T-helper 1 cell treated with Interleukin-12 subunit alpha and Interleukin-12 subunit beta and Interleukin-4 antibody, amounts not matched to agents 30 ng/mL and 1 ng/mL, for 36 hours (primary cell): ENCODE measurements around the gene TUBGCP6. TPM values are rescaled to one million over a fixed set of nuclear protein-coding genes. Genes with fewer than 3 reads are reported as not detected.

Experiments used
- intact Hi-C: fragments of 100-400 bp; cut with micrococcal nuclease; formaldehyde crosslinking; loops from one replicate; pipeline ENCODE4 v1.15.1; 2024
- total RNA-seq: library from RNA; stranded (reverse); gene quantifications from 2 replicates; pipeline ENCODE4 v1.2.3, GENCODE V29; 2022

The TUBGCP6 gene
- total RNA-seq, 1 donor from 2014 or later = 68.8 TPM

DNA sequence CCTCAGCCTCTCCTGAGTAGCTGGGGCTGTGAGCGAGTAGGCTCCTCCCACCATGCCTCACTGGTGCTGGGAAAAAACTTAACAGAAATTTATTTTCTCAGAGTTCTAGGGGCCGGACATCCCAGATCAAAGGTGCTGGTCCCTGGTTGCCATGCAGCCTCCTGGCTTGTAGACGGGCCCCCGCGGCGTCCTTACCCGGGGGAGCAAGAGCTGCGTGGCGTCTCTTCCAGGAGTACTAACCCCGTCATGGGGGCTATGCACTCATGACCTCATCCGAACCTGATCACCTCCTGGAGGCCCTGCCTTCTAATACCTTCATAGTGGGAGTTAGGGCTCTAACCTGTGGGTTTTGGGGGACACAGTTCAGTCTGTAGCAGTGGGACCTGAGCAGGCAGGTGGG, 56.5 kb downstream of the TUBGCP6 start:
- intact Hi-C loops = loop anchor here (5.0 kb wide), 1 partner anchor 351 kb away; no protein-coding TSS in a partner anchor

DNA sequence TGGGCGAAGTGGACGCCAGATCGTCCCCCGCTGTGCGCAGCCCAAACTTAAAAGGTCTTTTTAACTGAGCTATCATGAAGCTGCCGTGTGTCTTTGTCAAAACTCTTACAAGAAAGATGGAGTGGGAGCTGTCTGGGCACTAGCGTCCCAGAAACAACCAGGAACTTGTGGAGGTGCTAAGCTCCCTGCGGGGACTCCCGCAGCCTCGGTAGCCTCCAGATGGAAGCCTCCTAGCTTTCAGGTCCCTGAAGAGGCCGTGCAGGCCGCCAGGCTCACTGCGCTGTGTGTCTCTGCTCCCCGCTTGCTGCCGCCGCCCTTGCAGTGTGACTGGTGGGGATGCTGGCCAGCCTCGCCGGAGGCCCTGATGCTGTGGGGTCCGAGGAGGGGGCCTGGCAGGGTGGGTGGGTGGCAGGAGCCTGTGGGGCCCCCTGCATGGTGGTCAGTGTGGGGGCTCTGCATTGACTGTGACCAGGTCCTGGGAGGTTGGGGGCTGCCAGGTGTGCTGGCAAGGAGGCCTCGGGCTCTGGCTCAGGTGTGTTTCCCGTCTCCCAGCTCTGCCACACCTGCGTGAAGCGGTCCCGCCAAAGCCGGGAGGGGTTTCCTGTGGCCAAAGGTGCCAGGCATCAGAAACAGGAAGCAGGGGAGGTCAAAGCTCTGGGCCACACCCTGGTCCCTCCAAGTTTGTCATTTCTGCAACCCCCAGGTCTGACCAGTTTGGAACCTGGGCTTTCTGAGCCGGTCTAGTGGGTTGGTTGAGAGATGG, 57.9 kb downstream of the TUBGCP6 start:
- intact Hi-C loops = loop anchor here (5.0 kb wide), 1 partner anchor 350 kb away; no protein-coding TSS in a partner anchor

DNA sequence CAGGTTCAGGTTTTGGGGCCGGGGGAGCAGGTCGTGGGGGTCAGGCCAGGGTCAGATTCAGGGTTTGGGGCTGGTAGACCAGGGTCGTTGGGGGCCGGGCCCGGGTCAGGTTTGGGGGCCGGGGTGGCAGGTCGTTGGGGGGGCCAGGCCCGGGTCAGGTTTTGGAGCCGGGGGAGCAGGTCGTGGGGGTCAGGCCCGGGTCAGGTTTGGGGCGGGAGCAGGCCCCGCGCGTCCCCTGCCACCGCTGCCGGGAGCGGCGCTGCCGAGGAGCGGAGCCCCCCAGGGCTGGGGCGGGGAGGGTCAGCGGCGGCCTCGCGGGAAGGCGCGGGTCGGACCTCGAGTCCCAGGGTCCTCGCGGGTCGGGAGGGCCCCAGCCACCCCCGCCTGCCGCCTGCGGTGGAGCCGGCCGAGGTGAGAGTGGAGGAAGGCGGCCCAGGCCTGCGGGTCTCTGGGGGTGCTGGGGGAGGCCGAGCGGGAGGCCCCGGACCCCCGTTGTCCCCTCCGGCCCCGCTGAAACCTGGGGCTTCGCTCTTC, 58.6 kb downstream of the TUBGCP6 start:
- intact Hi-C loops = loop anchor here (5.0 kb wide), 1 partner anchor 349 kb away; no protein-coding TSS in a partner anchor

DNA sequence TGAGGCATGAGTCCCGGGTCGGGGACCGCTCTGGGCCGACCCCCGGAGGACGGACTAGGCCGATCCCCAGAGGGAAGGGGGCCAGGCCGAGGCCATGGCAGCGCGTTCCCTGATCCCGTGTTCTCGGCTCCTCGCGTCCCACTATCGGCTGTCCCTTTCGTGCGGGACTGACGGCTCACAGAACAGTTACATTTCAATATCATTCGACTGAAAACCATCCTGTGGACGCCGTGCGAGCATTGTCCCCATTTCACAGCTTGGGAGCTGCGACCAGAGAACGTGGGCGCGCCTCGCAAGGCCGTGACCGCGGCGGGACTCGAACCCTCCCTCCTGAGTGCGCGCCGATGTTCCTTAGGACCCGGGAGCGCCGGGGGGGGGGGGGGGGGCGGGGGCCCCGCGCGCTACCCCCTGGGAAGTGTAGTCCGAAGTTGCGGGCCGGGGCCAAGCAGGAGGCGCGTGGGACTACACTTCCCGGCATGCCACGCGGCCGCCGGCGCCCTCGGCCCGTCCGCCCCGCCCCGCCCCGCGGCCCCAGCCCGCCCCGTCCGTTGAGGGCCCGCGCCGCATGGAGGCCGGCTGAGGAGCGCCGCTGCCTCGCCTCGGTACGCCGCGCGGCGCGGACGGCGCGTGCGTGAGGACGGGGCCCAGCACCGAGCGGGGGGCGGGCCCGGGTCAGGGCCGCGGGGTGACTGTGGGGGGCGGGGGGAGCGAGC, 59.3 kb downstream of the TUBGCP6 start, which contains the start of gene TRABD:
Gene TRABD, plus strand, starts transcription at position 539 of the 713 bp plus-strand sequence. CDS start 7,148 bp downstream, outside the sequence.
- intact Hi-C loops = loop anchor here (2.0 to 5.0 kb wide), 3 partner anchors 15 to 348 kb away; partner anchors contain the start of gene SELENOO

DNA sequence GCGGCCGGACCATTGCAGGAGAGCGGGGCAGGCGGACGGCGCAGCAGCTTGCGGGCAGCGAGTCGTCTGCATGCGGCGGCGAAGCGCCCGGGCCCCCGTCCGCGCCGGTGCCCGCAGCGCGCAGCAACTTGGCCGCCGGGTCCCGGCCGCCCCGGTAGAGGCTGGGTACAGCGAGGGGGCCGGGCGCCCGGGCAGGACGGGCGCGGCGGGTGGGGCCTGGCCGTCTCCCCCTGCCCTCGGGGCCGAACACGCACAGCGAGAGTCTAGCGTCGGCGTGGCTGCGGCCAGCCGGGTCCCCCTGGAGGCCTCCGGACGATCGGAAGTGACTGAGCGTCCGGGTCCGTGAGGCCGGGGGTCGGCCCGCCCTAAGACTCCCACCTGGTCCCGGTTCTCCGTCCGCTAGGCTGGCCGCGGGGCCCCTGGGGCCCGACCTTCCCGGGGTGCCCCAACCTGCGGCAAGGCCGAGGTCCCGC, 59.9 kb downstream of the TUBGCP6 start:
- intact Hi-C loops = loop anchor here (2.0 to 5.0 kb wide), 3 partner anchors 16 to 348 kb away; partner anchors contain the start of gene SELENOO

DNA sequence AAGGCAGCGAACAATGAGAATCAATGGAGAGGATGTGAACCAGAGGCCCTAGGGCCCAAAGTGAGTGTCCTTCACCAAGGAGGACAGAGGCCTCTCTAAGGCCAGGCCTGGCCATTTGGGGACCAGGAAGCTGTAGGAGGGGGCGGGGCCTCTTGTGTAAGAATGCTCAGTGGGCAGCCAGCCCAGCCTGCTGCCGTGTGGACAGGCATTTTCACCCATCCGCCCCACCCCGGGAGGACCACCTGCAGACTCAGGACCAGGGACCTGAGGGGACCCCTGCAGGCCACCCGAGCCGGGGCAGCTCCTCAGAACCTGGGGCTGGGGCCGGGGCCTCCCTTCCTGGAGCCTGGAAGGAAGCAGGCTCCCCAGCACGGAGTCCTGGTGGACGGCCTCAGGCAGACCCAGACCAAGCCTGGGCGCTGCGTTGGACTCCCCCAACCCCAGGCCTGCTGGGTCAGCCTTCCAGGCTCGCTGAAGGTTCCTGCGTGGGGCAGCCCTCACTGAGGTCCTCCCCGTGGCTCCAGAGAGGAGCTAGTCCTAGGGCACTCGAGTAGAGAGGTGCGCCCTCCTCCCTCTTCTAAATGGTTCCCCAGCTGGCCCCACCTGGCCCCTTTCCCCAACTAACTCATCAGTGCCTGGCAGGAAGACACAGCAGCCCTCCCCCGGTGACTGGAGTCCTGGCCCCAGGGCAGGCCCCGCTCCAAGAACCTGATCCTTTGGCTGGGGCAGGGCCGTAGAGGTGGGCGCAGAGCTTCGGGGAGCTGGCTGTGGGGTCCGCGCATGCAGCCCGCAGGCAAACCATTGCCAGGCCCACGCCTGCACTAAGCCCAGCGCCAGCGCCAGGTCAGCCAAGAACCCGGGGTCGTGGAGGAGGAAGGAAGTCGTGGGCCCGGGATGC, 60.6 kb downstream of the TUBGCP6 start:
- intact Hi-C loops = loop anchor here (2.0 kb wide), 2 partner anchors 17 to 77 kb away; partner anchors contain the start of gene SELENOO

DNA sequence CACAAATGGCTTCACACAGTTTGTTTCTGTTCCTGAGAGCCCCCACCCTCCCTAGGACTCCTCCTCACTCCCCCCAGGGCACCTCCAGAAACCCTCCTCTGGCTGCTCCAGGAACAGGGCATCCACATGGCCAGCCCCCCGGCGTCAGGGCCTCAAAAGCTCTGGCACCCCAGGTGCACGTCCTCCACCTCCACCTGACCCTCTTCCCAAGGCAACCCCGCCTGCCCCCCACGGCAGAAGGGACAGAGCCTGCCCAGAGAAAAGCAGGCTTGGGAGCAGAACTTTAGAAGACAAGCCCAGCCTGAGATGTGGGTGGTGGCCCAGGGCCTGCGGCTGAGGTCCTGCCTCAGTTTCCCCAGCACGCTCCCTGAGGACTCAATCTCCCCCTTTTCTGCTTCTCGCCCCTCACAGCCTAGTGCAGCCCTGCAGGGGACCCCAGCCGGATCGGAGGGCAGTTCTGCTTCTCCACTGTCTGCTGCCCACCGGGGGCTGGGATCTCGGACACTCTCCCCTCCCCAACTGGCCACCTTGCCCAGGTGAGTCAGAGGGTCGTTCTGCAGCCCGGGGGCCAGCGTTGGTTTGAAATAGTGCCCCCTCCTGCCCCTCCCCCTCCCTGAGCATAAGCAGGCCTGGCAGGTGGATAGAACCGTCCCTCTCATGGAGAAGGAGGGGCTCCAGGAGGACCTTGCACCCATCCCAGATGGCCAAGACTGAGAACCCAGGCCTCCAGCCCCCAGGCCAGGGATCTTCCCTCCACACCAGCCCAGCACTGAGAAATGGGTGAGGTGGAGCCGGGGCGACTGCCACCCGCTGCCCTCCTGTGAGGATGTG, 61.5 kb downstream of the TUBGCP6 start:
- intact Hi-C loops = no loop called here

DNA sequence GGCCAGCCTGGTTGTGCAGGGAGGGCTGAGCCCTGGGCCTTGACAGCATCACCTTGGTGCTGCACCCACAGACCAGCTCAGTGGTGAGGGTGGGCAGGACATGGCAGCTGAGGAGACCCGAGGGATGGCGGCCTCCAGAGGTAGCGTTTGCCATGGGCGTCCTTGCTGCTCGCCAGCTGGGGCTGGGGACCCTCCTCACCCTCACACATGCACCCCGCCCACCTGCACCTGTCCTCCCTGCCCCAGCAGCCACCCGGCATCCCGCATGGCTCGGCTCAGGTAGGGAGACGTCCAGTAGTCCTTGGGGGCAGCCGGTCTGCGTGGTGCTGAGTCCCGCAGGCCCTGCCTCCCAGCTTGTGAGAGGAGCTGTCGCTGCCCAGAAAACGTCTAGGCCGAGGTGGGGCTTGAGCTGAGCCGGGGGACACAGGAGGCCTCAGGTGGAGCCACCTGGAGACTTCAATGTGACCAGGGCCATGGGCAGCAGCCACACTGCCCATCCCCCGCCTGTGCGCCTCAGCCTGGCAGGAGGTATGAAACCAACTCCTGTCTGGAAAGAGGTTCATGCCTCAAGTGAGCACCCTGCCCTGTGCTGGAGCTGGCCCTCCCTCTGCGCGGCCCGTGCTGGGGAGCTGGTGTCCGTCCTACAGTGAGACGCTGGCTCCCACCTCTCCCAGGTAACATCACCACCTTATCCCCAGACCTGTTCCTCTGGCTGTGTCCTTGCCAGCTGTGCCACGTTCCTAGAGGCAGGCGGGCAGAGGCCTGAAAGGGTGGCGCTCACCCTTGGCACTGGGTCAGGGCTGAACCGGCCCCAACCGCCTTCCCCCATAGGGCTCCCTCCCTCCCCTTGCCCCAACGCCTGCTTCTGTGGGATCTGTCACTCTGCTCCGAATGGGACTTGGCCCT, 62.4 kb downstream of the TUBGCP6 start:
- intact Hi-C loops = no loop called here

DNA sequence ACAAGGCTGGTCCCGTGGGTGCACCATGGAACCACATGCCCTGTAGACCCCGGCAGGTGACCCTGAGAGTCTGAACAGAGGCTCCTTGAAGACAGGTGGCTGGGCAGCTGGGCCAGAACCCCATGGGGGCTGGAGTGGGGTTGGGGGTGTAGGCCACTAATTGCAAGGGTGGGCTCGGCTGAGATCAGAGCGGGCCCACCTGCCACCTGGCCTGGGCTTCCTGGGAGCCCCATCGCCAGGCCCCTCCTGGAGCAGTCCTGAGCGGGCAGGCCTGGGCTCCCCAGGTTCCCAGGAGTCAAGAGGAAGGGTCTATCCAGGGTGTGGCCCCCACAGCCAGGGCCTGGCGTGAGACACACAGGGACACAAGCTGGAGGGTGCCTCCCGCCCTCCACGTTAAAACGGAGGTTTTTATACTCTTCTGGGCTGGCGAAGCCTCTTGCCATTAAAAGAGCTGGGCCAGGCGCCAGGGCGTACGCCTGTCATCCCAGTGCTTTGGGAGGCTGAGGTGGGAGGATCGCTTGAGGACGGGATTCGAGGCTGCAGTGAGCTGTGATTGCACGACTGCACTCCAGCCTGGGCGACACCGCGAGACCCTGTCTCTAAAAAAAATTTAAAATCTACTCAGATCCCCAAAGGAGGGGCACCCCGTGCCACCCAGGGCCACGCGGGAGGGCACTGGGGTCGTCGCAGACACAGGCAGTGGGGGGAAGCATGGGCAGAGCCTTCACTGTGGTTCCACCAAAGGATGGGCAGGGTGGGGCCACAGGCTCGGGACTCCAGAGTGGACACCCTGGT, 63.9 kb downstream of the TUBGCP6 start:
- intact Hi-C loops = no loop called here

DNA sequence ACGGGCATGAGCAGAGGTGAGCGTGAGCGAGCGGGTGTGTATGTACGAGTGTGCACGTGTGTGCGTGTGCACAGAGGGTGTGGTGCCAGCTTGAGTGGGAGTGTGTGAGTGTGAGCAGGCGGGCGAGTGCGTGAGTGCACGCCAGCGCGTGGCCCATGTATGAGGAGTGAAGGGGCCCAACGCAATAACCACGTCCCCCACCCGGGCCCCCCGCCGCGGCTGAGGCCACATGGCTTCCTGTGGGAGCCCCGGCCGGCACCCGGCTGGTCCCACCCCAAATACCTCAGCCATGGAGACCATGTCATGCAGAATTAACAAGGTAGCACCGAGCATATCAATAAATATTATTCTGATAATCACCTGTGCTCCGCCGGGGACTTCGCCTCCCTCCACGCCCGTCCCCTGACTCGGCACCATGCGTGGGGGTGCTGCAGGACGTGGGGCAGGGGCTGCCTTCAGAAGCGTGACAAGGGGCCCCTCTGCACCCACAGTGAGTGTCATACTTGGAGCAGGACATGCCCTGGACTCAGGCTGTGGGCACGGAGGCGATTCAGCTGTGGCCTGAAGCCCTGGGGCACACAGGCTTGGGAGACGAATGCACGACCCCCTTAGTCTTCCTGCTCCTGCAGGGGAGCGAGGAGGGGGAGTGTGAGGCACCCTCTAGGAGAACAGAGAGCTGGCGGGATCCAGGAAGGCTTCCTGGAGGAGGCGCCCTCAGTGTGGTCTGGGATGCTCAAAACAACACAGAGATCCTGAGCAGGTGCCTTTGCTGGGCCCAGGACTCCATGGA, 64.7 kb downstream of the TUBGCP6 start:
- intact Hi-C loops = no loop called here

DNA sequence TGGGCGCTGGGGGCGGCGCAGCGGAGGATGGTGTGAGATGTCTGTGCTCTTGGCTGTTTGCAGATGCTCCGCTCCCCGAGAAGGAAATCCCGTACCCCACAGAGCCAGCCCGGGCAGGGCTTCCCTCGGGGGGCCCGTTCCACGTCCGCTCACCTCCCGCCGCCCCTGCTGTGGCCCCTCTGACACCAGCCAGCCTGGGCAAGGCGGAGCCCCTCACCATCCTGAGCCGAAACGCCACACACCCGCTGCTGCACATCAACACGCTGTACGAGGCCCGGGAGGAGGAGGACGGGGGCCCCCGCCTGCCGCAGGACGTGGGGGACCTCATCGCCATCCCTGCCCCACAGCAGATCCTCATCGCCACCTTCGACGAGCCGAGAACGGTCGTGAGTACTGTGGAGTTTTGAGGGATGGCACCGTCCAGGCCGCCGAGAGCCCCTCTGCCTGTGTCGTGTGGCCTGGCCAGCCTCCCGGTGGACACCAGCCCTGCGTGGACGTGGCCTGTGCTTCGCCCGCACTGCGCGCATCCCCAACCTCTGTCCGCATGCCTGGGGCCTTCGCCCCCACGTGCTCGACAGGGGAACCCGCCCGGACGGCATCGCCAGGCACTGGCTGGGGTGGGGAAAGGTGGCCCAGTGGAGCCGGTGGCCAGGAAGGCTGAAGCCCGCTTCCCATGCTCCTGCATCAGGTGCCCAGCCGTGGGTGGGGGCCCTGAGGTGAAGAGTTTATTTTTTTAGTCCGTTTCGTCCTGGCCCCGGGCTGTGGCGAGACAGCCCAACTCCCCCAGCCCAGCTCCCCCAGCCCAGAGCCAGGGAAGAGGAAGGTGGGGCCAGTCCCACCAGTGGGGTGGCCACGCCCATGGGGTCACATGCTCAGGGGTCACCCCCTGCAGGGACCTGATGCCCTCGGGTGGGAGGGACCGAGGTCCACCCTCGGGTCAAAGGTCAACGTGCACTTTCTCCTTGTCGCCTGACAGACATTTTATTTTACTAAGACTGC, 65.7 kb downstream of the TUBGCP6 start:
- intact Hi-C loops = no loop called here

DNA sequence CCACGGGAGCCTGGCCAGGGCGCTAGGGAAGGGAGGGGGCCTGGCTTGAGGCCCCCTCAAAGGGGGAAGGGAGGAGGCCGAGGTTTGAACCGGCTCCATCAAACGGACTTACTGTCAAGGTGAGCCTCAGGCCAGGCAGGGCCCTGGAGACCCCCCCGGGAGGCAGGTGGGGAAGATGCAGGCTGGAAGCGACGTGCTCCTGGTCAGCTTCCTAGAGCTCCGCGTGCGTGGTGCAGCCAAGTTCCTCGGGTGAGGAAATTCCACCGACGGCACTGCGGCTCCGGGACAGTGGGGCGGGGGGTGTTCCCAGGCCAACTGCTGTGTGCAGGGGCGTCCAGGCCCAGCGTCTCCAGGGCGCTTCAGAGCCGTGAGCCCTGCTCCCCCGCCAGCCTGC, 66.4 kb downstream of the TUBGCP6 start:
- intact Hi-C loops = no loop called here

DNA sequence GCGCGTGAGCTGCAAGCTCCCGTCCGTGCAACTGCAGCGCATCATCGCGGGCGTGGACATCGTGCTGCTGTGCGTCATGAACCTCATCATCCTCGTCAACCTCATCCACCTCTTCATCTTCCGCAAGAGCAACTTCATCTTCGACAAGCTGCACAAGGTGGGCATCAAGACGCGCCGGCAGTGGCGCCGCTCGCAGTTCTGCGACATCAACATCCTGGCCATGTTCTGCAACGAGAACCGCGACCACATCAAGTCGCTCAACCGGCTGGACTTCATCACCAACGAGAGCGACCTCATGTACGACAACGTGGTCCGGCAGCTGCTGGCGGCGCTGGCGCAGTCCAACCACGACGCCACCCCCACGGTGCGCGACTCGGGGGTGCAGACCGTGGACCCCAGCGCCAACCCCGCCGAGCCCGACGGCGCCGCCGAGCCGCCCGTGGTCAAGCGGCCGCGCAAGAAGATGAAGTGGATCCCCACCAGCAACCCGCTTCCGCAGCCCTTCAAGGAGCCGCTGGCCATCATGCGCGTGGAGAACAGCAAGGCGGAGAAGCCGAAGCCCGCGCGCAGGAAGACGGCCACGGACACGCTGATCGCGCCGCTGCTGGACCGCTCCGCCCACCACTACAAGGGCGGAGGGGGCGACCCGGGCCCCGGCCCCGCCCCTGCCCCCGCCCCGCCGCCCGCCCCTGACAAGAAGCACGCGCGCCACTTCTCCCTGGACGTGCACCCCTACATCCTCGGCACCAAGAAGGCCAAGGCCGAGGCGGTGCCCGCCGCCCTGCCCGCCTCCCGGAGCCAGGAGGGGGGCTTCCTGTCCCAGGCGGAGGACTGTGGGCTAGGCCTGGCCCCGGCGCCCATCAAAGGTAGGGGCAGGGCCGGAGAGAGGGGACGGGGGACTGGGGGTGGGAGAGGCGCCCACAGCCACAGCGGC, 67.0 kb downstream of the TUBGCP6 start:
- intact Hi-C loops = no loop called here

DNA sequence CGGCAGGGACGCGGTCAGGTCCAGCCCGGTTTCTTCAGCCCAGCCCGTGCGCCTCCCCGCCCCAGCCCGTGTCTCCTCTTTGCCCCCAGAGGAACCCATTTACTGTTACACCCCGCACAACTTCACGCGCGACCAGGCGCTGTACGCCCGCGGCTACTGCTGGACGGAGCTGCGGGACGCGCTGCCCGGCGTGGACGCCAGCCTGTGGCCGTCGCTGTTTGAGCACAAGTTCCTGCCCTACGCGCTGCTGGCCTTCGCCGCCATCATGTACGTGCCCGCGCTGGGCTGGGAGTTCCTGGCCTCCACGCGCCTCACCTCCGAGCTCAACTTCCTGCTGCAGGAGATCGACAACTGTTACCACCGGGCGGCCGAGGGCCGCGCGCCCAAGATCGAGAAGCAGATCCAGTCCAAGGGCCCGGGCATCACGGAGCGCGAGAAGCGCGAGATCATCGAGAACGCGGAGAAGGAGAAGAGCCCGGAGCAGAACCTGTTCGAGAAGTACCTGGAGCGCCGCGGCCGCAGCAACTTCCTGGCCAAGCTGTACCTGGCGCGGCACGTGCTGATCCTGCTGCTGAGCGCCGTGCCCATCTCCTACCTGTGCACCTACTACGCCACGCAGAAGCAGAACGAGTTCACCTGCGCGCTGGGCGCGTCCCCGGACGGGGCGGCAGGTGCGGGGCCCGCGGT, 67.8 kb downstream of the TUBGCP6 start:
- intact Hi-C loops = no loop called here
